DND-41 (cell line): ENCODE measurements around the gene ERCC1.

Experiments used
- CTCF ChIP-seq: IDR thresholded peaks from 2 replicates; pipeline ENCODE4 v1.5.1; 2012; ENCODE audit warnings: borderline replicate concordance, low read length, moderate library complexity, mild to moderate bottlenecking; ENCODE audit not compliant: poor library complexity, severe bottlenecking; ENCODE audit errors: extremely low read depth
- EZH2 ChIP-seq: IDR thresholded peaks from 3 replicates; pipeline ENCODE4 v1.6.1; 2012; ENCODE audit warnings: borderline replicate concordance, low read depth, mild to moderate bottlenecking, moderate library complexity, low read length, inconsistent platforms; ENCODE audit not compliant: severe bottlenecking

- TF ChIP-seq CTCF (no peak), EZH2 (no peak)
These were observed 47.5 kb downstream of the ERCC1 start for GRCh38 chr19:45376045-45376724.
